Lung (tissue), 12 donors: ENCODE measurements around the gene PDK2. TPM values are rescaled to one million over a fixed set of nuclear protein-coding genes. Genes with fewer than 3 reads are reported as not detected.

ENCODE experiments used
- ATAC-seq: fragments of 200-7000 bp; cut with Tn5 transposase; one replicate; pipeline ENCODE4 v1.9.1; 2020; ENCODE audit warnings: moderate number of reproducible peaks; ENCODE audit not compliant: insufficient read depth, low FRiP score
- DNase-seq, 3 donors: peaks; one replicate each; pipeline ENCODE4 v3.0.0-alpha.2; 2013 to 2017
- H3K27ac ChIP-seq, 2 donors: one replicate each; pipeline ENCODE4 v1.5.1; 2013; ENCODE audit warnings: mild to moderate bottlenecking in 2 of 2, moderate library complexity in 2 of 2, control low read depth in 1 of 2, inconsistent platforms in 1 of 2, low read depth in 1 of 2, low read length in 1 of 2
- H3K27me3 ChIP-seq, 3 donors: one replicate each; pipeline ENCODE4 v1.5.1; 2013; ENCODE audit warnings: low read length in 2 of 3; ENCODE audit not compliant: control insufficient read depth in 3 of 3, insufficient read depth in 3 of 3
- H3K36me3 ChIP-seq, 4 donors: one replicate each; pipeline ENCODE4 v1.5.1; 2013; ENCODE audit warnings: low read length in 4 of 4, mild to moderate bottlenecking in 1 of 4, moderate library complexity in 1 of 4; ENCODE audit not compliant: control insufficient read depth in 4 of 4, insufficient read depth in 4 of 4
- H3K4me1 ChIP-seq, 5 donors: one replicate each; pipeline ENCODE4 v1.5.1; 2013; ENCODE audit warnings: low read length in 5 of 5, mild to moderate bottlenecking in 2 of 5, moderate library complexity in 1 of 5; ENCODE audit not compliant: control insufficient read depth in 5 of 5, insufficient read depth in 5 of 5
- H3K4me3 ChIP-seq: one replicate; pipeline ENCODE4 v1.5.1; 2013; ENCODE audit warnings: mild to moderate bottlenecking, control low read depth, moderate library complexity
- H3K9ac ChIP-seq, 2 donors: one replicate each; pipeline ENCODE4 v1.5.1; 2013; ENCODE audit warnings: low read length in 2 of 2, control low read depth in 1 of 2; ENCODE audit not compliant: insufficient read depth in 1 of 2
- H3K9me3 ChIP-seq, 4 donors: one replicate each; pipeline ENCODE4 v1.5.1; 2013; ENCODE audit warnings: low read length in 3 of 4, mild to moderate bottlenecking in 1 of 4, moderate library complexity in 1 of 4; ENCODE audit not compliant: control insufficient read depth in 4 of 4, insufficient read depth in 3 of 4
- WGBS, 2 donors: extraction: QIAGEN DNeasy Blood & Tissue Kit; methylation state at CpG; one replicate each; pipeline ENCODE4 v1.1.7; 2013; 5-methylcytosine and 5-hydroxymethylcytosine counted together
- polyA plus RNA-seq, 2 donors: library from polyadenylated mRNA; stranded (reverse); fragments of 200-250 nt; gene quantifications; one replicate each; pipeline ENCODE4 v1.2.1, GENCODE V29; 2013
- total RNA-seq, 2 donors: library from RNA; depleted of rRNA in 1 of 2; stranded (reverse); fragments of >200 nt in 1 of 2; gene quantifications; one replicate each; pipeline ENCODE4 v1.2.1, GENCODE V29; 2014 to 2021
- TF ChIP-seq, protein P1 (sequence below): IDR thresholded peaks from 2 replicates; pipeline ENCODE4 v1.5.1; 2012; ENCODE audit warnings: mild to moderate bottlenecking; ENCODE audit errors: control extremely low read depth, extremely low read depth
- donor health status: control.
- donor health status: control.
- donor health status: Bipolar disorder and iron deficiency.
- donor health status: healthy.
- donor health status: DM: yes; HTN: yes; CAD: no.

PDK2 gene
- total and polyA plus RNA-seq, 4 donors, result 10.0 to 27.8 (median 19.4) TPM

DNA sequence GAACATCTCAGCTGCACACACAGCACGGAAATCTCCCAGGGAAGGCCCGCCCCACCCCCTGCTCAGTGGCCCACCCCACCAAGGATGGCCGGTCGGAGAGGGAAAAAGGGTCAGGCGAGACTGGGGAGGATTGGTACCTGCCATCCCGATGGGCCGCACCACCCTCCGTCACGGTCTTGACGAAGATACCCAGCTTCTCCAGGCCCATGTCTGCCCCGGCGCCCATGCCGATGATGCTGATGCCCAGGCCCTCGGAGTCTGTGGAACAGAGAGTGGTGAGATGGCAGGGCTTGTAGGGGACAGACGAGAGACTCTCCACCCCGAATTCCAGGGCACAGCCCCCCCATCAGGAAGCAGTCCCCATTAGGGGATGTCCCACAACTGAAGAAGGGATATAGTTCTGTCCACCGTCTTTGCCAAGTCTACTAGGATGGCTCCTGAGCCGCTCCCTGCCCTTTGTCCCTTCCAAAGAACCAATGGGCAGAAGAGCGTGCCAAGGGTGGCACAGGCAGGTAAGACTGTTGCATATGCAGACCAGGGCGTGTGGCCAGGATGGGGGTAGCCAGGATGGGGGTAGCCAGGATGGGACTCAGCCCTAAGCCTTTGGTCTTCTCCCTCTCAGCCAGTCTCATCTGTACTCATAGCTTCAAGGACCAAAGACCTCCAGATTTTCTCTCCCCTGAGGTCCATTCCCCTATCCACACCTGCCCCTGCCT lies 48.5 kb downstream of the PDK2 start:
- H3K4me1 ChIP-seq, result peaks cover 8 to 38% (median 20%) of the 10 kb centered on the region in 5 donors

DNA sequence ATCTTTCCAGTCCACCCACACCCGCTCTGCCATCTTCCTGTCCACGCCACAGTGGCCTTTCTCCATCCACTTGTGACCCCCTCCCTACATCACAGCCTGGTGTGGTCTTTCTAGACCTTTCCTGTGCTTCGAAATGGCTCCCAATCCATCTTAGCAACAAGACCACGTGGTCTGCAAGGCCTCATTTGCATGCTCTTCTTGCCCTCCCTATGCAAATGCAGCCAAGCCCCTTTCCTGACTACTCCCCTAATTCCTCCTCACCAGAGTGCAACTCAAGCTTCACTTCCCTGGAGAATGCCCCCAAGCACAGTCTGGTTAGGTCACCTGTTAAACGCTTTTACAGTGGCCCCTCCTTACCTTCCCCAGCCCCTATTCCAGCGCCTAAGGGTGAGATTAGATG lies 49.2 kb downstream of the PDK2 start:
- Histone ChIP-seq H3K4me1 (peaks cover 8 to 38% (median 20%) of the 10 kb centered on the region in 5 donors), H3K9me3 (no peaks in the 10 kb centered on the region), H3K4me3 (no peak overlapping the region), H3K27ac (no peak overlapping the region), H3K27me3 (no peaks in the 10 kb centered on the region), H3K9ac (no peak overlapping the region), H3K36me3 (peaks cover 3 to 62% (median 29%) of the 10 kb centered on the region in 4 donors)
- TF ChIP-seq, protein P1, sequence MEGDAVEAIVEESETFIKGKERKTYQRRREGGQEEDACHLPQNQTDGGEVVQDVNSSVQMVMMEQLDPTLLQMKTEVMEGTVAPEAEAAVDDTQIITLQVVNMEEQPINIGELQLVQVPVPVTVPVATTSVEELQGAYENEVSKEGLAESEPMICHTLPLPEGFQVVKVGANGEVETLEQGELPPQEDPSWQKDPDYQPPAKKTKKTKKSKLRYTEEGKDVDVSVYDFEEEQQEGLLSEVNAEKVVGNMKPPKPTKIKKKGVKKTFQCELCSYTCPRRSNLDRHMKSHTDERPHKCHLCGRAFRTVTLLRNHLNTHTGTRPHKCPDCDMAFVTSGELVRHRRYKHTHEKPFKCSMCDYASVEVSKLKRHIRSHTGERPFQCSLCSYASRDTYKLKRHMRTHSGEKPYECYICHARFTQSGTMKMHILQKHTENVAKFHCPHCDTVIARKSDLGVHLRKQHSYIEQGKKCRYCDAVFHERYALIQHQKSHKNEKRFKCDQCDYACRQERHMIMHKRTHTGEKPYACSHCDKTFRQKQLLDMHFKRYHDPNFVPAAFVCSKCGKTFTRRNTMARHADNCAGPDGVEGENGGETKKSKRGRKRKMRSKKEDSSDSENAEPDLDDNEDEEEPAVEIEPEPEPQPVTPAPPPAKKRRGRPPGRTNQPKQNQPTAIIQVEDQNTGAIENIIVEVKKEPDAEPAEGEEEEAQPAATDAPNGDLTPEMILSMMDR, result no peak
- DNase-seq, result no peak
- no peak for ATAC-seq
- WGBS, 2 donors, result 78 to 82% methylated on average over 6 of the region's 6 CpGs

More for the DNA sequence above, 48.5 kb downstream of the PDK2 start:
- DNase-seq (no peak), ATAC-seq (no peak)
- no peak overlapping the region for H3K9ac ChIP-seq
- TF ChIP-seq, protein P1, result no peak
- no peak overlapping the region for H3K4me3 ChIP-seq
- 92 to 93% methylated on average over 20 of the region's 20 CpGs for WGBS, 2 donors
- peaks cover 5 to 70% (median 36%) of the 10 kb centered on the region in 4 donors for H3K36me3 ChIP-seq
- H3K9me3 ChIP-seq, result no peaks in the 10 kb centered on the region
- H3K27me3 ChIP-seq, result no peaks in the 10 kb centered on the region
- H3K27ac ChIP-seq, result no peak overlapping the region

GRCh38 chr17:50144845-50145531 lies 49.8 kb downstream of the PDK2 start:
- no peaks in the 10 kb centered on the region for H3K9me3 ChIP-seq
- H3K27ac ChIP-seq, result no peak overlapping the region
- peaks cover 0 to 58% (median 27%) of the 10 kb centered on the region in 4 donors for H3K36me3 ChIP-seq
- no peak overlapping the region for H3K9ac ChIP-seq
- WGBS, 2 donors, result 72 to 86% methylated on average over 16 of the region's 16 CpGs
- no peak for ATAC-seq
- no peak overlapping the region for H3K4me3 ChIP-seq
- TF ChIP-seq, protein P1, result no peak
- H3K27me3 ChIP-seq, result no peaks in the 10 kb centered on the region
- no peak for DNase-seq
- H3K4me1 ChIP-seq, result peaks cover 8 to 38% (median 20%) of the 10 kb centered on the region in 5 donors
